MCF 10A (cell line): ENCODE results near the gene C1orf21. TPM values are rescaled to one million over a fixed set of nuclear protein-coding genes. Genes with fewer than 3 reads are reported as not detected.

Experiments used
- BruUV-seq: library from RNA; stranded (reverse); fragments of 400-500 nt; replicated peaks from 2 replicates; lab custom pipeline; 2021; lab: Mats Ljungman, UMichigan
- CTCF ChIA-PET: fragments of 300-600 bp; sonication (Branson Sonifier 250); formaldehyde crosslinking; extraction: SDS; loops from one replicate; lab custom pipeline; 2021; ENCODE audit warnings: antibody characterized with exemption, inconsistent platforms; lab: Yijun Ruan, JAX
- POLR2A ChIA-PET: fragments of 300-600, 350-650 bp; sonication (Branson Sonifier 250); formaldehyde crosslinking; extraction: SDS; loops from one replicate; lab custom pipeline; 2020; ENCODE audit warnings: antibody characterized with exemption, inconsistent platforms; lab: Yijun Ruan, JAX
- DNase-seq: peaks from one replicate; pipeline ENCODE4 v3.0.0-alpha.2; 2018; ENCODE audit not compliant: unreplicated experiment
- H3K27ac Mint-ChIP-seq: one replicate; pipeline ENCODE4 v1.8.0; 2022; ENCODE audit warnings: mild to moderate bottlenecking, low read depth, mixed read lengths; ENCODE audit not compliant: unreplicated experiment
- H3K27me3 Mint-ChIP-seq: one replicate; pipeline ENCODE4 v1.8.0; 2022; ENCODE audit warnings: mixed read lengths; ENCODE audit not compliant: insufficient read depth, unreplicated experiment
- H3K36me3 Mint-ChIP-seq: one replicate; pipeline ENCODE4 v1.8.0; 2022; ENCODE audit warnings: mild to moderate bottlenecking, moderate library complexity, mixed read lengths; ENCODE audit not compliant: insufficient read depth, unreplicated experiment
- H3K4me1 Mint-ChIP-seq: one replicate; pipeline ENCODE4 v1.8.0; 2022; ENCODE audit warnings: mixed read lengths; ENCODE audit not compliant: insufficient read depth, unreplicated experiment
- H3K4me3 Mint-ChIP-seq: one replicate; pipeline ENCODE4 v1.8.0; 2022; ENCODE audit warnings: mild to moderate bottlenecking, moderate library complexity, mixed read lengths; ENCODE audit not compliant: unreplicated experiment
- H3K9me3 Mint-ChIP-seq: one replicate; pipeline ENCODE4 v1.8.0; 2022; ENCODE audit warnings: mixed read lengths; ENCODE audit not compliant: unreplicated experiment
- CTCF ChIP-seq: fragments of 200-600 bp; IDR thresholded peaks from one replicate; pipeline ENCODE4 v1.8.0; 2022; ENCODE audit warnings: antibody characterized with exemption, mild to moderate bottlenecking; ENCODE audit not compliant: unreplicated experiment
- intact Hi-C: fragments of 100-400 bp; cut with micrococcal nuclease; formaldehyde crosslinking; loops from 2 replicates; pipeline ENCODE4 v1.14.1; 2022
- total RNA-seq: library from RNA; stranded (reverse); gene quantifications from 2 replicates; pipeline ENCODE4 v1.2.3, GENCODE V29; 2022

C1orf21 gene
- total RNA-seq, 1 experiment from 2014 or later = 23.2 TPM

DNA sequence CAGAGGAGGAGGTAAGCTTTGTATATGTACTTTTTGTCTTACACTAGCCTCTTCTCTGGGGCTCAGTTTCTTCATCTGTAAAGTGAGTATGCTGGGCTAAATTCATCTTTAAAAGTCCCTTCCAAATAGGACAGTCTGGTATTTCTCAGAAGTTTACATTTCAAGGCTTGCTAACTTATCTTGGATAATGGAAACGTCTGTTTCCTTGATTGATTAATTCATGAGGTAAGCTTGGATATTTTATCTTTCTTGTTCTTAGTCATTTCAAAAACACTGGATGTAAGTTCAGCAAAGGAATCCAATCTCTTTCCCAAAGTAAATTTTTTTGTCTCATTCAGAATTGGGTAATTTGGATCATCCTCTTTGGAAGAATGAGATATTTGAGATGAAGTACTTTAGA is 256.8 kb downstream of the C1orf21 start:
- intact Hi-C loops = no loop called here
- Mint-ChIP-seq H3K9me3 (no peaks in the 10 kb centered on the region), H3K4me3 (no peak overlapping the region), H3K36me3 (no peaks in the 10 kb centered on the region), H3K27me3 (no peaks in the 10 kb centered on the region), H3K4me1 (peaks cover 6% of the 10 kb centered on the region), H3K27ac (no peak overlapping the region)
- BruUV-seq = no TSS peak
- no peak for TF ChIP-seq CTCF
- ChIA-PET POLR2A (interaction anchor here (0.5 to 1.4 kb wide), 4 partner anchors 12 to 1680 kb away, joined by 3 to 7 read pairs (median 3); partner anchors contain the start of gene EDEM3), CTCF (interaction anchor here (0.6 to 1.5 kb wide), 4 partner anchors 10 to 618 kb away, joined by 3 to 7 read pairs (median 4); no protein-coding TSS in a partner anchor)
- no peak for DNase-seq

DNA sequence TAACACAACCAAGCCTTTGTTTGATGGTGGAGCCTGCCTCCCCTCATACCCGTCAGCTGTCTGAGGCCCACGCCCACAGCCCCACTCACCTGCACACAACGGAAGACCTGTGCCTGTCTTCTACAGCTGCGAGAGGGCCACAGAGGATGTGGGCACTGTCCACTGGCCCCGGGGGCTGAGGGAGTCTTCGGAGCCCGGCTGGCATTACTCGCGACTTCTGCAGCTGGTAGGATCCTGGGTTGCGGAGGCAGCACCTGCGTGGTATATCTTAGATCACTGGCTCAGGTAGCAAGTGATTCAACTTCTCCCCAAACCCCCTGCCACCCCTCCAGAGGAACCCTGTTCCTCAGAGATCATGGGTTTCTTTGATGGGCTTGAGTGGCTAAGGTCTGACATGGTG is 257.9 kb downstream of the C1orf21 start:
- ChIA-PET CTCF (interaction anchor here (1.4 to 1.5 kb wide), 2 partner anchors 9 to 20 kb away, joined by 4 to 7 read pairs; no protein-coding TSS in a partner anchor), POLR2A (interaction anchor here (1.4 kb wide), 1 partner anchor 110 kb away, joined by 3 read pairs; the partner anchor contains the start of gene EDEM3)
- BruUV-seq = no TSS peak
- no peaks in the 10 kb centered on the region for H3K36me3 Mint-ChIP-seq
- no peaks in the 10 kb centered on the region for H3K27me3 Mint-ChIP-seq
- peak overlapping the region; percentile 41 for H3K27ac Mint-ChIP-seq
- no peak for DNase-seq
- intact Hi-C loops = no loop called here
- H3K4me1 Mint-ChIP-seq = peaks cover 6% of the 10 kb centered on the region
- no peak for TF ChIP-seq CTCF
- H3K9me3 Mint-ChIP-seq = no peaks in the 10 kb centered on the region
- H3K4me3 Mint-ChIP-seq = no peak overlapping the region

DNA sequence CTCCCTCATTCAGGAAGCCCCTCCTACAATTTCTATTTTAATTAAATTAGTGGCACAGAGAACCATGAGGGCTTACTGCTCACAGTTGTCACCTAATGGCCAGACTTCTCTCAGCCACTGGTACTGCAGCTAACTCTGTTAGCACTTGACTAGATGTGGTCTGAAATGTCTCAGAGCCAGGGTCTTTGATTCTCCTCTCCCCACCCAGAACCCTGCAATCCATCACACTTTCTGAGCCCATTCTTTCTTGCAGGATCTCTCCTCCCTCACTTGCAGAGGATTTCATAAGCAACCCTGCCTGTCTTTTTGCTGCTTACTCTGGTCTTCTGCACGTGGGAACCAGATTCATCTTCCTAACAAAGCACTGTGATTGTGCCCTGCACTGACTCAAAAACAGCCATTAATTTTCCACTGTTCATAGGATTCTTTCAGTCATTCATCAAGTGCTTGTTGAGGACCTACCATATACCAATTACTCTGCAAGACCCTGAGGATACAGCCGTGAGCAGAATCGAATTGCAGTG is 259.4 kb downstream of the C1orf21 start:
- intact Hi-C loops = no loop called here
- Mint-ChIP-seq H3K9me3 (peaks cover 1% of the 10 kb centered on the region), H3K27me3 (no peaks in the 10 kb centered on the region), H3K36me3 (no peaks in the 10 kb centered on the region), H3K27ac (no peak overlapping the region), H3K4me3 (no peak overlapping the region), H3K4me1 (peaks cover 6% of the 10 kb centered on the region)
- BruUV-seq = no TSS peak
- CTCF ChIA-PET = interaction anchor here (1.5 kb wide), 1 partner anchor 18 kb away, joined by 4 read pairs; no protein-coding TSS in a partner anchor
- no peak for TF ChIP-seq CTCF
- no peak for DNase-seq
- POLR2A ChIA-PET = no interaction called here

DNA sequence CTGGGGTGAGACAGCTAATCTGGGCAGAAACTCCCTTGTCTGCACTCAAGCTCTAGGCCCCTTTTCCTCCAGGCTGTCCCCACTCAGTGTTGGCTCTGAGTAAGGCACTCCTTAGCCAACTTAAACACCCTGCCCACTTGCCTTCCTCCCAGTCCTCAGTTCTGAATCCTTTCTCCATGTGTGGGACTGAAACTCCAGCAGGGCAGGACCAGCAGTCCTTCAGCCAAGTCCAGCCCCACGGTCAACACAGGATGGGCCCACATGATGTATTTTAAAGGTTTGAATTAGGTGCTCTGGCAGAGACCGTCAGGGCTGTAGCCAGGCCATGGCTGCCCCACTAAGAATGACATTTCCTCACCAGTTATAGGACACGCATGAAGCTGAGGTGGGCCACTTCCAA is 260.0 kb downstream of the C1orf21 start:
- Mint-ChIP-seq H3K27me3 (no peaks in the 10 kb centered on the region), H3K27ac (peak overlapping the region; percentile 16), H3K4me1 (peaks cover 6% of the 10 kb centered on the region), H3K4me3 (no peak overlapping the region), H3K9me3 (peaks cover 7% of the 10 kb centered on the region), H3K36me3 (no peaks in the 10 kb centered on the region)
- DNase-seq = no peak
- CTCF ChIA-PET = interaction anchor here (1.5 kb wide), 1 partner anchor 17 kb away, joined by 4 read pairs; no protein-coding TSS in a partner anchor
- BruUV-seq = no TSS peak
- POLR2A ChIA-PET = no interaction called here
- TF ChIP-seq CTCF = no peak
- intact Hi-C loops = no loop called here
